Osteocyte (in vitro differentiated cells): ENCODE measurements around the gene ITGA3. TPM values are rescaled to one million over a fixed set of nuclear protein-coding genes. Genes with fewer than 3 reads are reported as not detected.

Source experiments
- DNase-seq: peaks from one replicate; pipeline ENCODE4 v3.0.0; 2021; ENCODE audit warnings: mixed read lengths; ENCODE audit not compliant: unreplicated experiment; ENCODE audit errors: extremely low spot score
- H3K27ac Mint-ChIP-seq: one replicate; pipeline ENCODE4 v1.8.0; 2021; ENCODE audit warnings: mild to moderate bottlenecking, mixed read lengths; ENCODE audit not compliant: unreplicated experiment
- H3K27me3 Mint-ChIP-seq: one replicate; pipeline ENCODE4 v1.8.0; 2021; ENCODE audit warnings: mixed read lengths; ENCODE audit not compliant: unreplicated experiment
- H3K36me3 Mint-ChIP-seq: one replicate; pipeline ENCODE4 v1.8.0; 2021; ENCODE audit warnings: mixed read lengths; ENCODE audit not compliant: unreplicated experiment
- H3K4me1 Mint-ChIP-seq: one replicate; pipeline ENCODE4 v1.8.0; 2021; ENCODE audit warnings: mixed read lengths; ENCODE audit not compliant: unreplicated experiment
- H3K4me3 Mint-ChIP-seq: one replicate; pipeline ENCODE4 v1.8.0; 2021; ENCODE audit warnings: mild to moderate bottlenecking, moderate library complexity, mixed read lengths; ENCODE audit not compliant: unreplicated experiment
- H3K9me3 Mint-ChIP-seq: one replicate; pipeline ENCODE4 v1.8.0; 2021; ENCODE audit warnings: mixed read lengths; ENCODE audit not compliant: unreplicated experiment
- CTCF ChIP-seq: fragments of 200-600 bp; sonication (generic); IDR thresholded peaks from 2 replicates; pipeline ENCODE4 v1.5.0; 2021; ENCODE audit warnings: antibody characterized with exemption, mild to moderate bottlenecking, moderate library complexity
- total RNA-seq: library from RNA; stranded (reverse); gene quantifications from 2 replicates; pipeline ENCODE4 v1.2.1, GENCODE V29; 2021

ITGA3 gene
- total RNA-seq, 1 donor from 2014 or later = 201 TPM

GRCh38 chr17:50097926-50098325 is 42.0 kb downstream of the ITGA3 start:
- DNase-seq = no peak
- no peak overlapping the region for H3K4me3 Mint-ChIP-seq
- no peak overlapping the region for H3K27ac Mint-ChIP-seq
- no peaks in the 10 kb centered on the region for H3K9me3 Mint-ChIP-seq
- H3K27me3 Mint-ChIP-seq = no peaks in the 10 kb centered on the region
- H3K4me1 Mint-ChIP-seq = peaks cover 67% of the 10 kb centered on the region
- no peak for TF ChIP-seq CTCF
- peaks cover 16% of the 10 kb centered on the region for H3K36me3 Mint-ChIP-seq

- Mint-ChIP-seq H3K4me3 (no peak overlapping the region), H3K9me3 (no peaks in the 10 kb centered on the region), H3K27ac (no peak overlapping the region), H3K4me1 (peaks cover 68% of the 10 kb centered on the region), H3K36me3 (peaks cover 19% of the 10 kb centered on the region), H3K27me3 (no peaks in the 10 kb centered on the region)
- DNase-seq = no peak
- TF ChIP-seq CTCF = no peak
These were observed 42.7 kb downstream of the ITGA3 start for GRCh38 chr17:50098583-50098982.

GRCh38 chr17:50099003-50099402 is 43.1 kb downstream of the ITGA3 start:
- Mint-ChIP-seq H3K27ac (no peak overlapping the region), H3K4me1 (peaks cover 64% of the 10 kb centered on the region)

GRCh38 chr17:50100480-50100883 is 44.6 kb downstream of the ITGA3 start:
- Mint-ChIP-seq H3K27ac (peak overlapping the region; percentile 31), H3K4me3 (no peak overlapping the region), H3K9me3 (no peaks in the 10 kb centered on the region), H3K36me3 (peaks cover 25% of the 10 kb centered on the region), H3K4me1 (peaks cover 51% of the 10 kb centered on the region), H3K27me3 (no peaks in the 10 kb centered on the region)
- DNase-seq = no peak
- TF ChIP-seq CTCF = no peak

More at GRCh38 chr17:50099003-50099402, 43.1 kb downstream of the ITGA3 start:
- no peaks in the 10 kb centered on the region for H3K27me3 Mint-ChIP-seq
- TF ChIP-seq CTCF = no peak
- DNase-seq = no peak
- H3K36me3 Mint-ChIP-seq = peaks cover 19% of the 10 kb centered on the region
- no peaks in the 10 kb centered on the region for H3K9me3 Mint-ChIP-seq
- H3K4me3 Mint-ChIP-seq = no peak overlapping the region

DNA sequence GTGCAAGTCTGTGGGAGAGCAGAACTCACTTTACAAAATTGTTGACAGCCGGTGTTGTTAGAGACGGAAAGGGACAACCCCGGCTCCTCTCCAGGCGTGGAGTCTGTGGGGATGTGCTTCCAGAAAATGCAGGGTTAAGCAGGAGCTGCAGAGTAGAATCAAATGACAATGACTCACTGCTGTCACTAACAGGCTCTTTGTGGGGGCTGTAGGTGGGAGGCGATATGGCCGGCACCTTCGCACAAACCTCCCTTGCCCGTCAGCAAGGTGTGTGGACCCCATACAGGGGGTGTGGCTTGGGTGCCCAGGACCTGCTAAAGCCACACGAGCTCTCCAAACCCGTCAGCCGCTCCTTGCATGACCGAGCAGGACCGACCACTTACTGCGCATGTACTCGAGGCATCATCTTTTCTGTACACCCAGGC is 45.0 kb downstream of the ITGA3 start:
- Mint-ChIP-seq H3K27ac (peak overlapping the region; percentile 31), H3K4me3 (no peak overlapping the region), H3K27me3 (no peaks in the 10 kb centered on the region), H3K36me3 (peaks cover 27% of the 10 kb centered on the region), H3K4me1 (peaks cover 46% of the 10 kb centered on the region), H3K9me3 (no peaks in the 10 kb centered on the region)
- TF ChIP-seq CTCF = no peak
- DNase-seq = no peak
